Activated naive CD4-positive, alpha-beta T cell treated with anti-CD3 and anti-CD28 coated beads, Interleukin-2, amount 50 U/mL, for 24 hours (primary cell): ENCODE measurements around the gene ANTXRL.
"Not testable (repeated sequence)": the region's sequence is repeated elsewhere in the genome, so short reads cannot be mapped to it uniquely, and the experiment has no call there.

Source experiments
- H3K27ac Mint-ChIP-seq: one replicate; pipeline ENCODE4 v1.8.0; 2021; ENCODE audit warnings: mild to moderate bottlenecking, mixed read lengths
- H3K27me3 Mint-ChIP-seq: one replicate; pipeline ENCODE4 v1.8.0; 2021; ENCODE audit warnings: mixed read lengths
- H3K36me3 Mint-ChIP-seq: one replicate; pipeline ENCODE4 v1.8.0; 2021; ENCODE audit warnings: mixed read lengths
- H3K4me1 Mint-ChIP-seq: one replicate; pipeline ENCODE4 v1.8.0; 2021; ENCODE audit warnings: mixed read lengths
- H3K4me3 Mint-ChIP-seq: one replicate; pipeline ENCODE4 v1.8.0; 2021; ENCODE audit warnings: mild to moderate bottlenecking, mixed read lengths
- H3K9me3 Mint-ChIP-seq: one replicate; pipeline ENCODE4 v1.8.0; 2021; ENCODE audit warnings: mixed read lengths

Gene ANTXRL

GRCh38 chr10:46367666-46368240 is 81.0 kb downstream of the ANTXRL start:
- H3K9me3 Mint-ChIP-seq, H3K4me3 Mint-ChIP-seq, H3K4me1 Mint-ChIP-seq, H3K27me3 Mint-ChIP-seq, H3K36me3 Mint-ChIP-seq, H3K27ac Mint-ChIP-seq: not testable (repeated sequence)

GRCh38 chr10:46368956-46369355 is 82.2 kb downstream of the ANTXRL start:
- H3K9me3 Mint-ChIP-seq, H3K4me3 Mint-ChIP-seq, H3K36me3 Mint-ChIP-seq, H3K4me1 Mint-ChIP-seq, H3K27ac Mint-ChIP-seq, H3K27me3 Mint-ChIP-seq: not testable (repeated sequence)

- not testable (repeated sequence) for H3K27ac Mint-ChIP-seq, H3K36me3 Mint-ChIP-seq, H3K27me3 Mint-ChIP-seq, H3K4me1 Mint-ChIP-seq, H3K9me3 Mint-ChIP-seq, H3K4me3 Mint-ChIP-seq
These were observed 87.6 kb downstream of the ANTXRL start for GRCh38 chr10:46374410-46374809.

- H3K36me3 Mint-ChIP-seq, H3K4me3 Mint-ChIP-seq, H3K9me3 Mint-ChIP-seq, H3K27me3 Mint-ChIP-seq, H3K27ac Mint-ChIP-seq, H3K4me1 Mint-ChIP-seq: not testable (repeated sequence)
These were observed 88.6 kb downstream of the ANTXRL start, which contains the start of gene ANXA8L1 for GRCh38 chr10:46375406-46375805. Gene ANXA8L1, plus strand, starts transcription at chr10:46375776. Its CDS starts 76 bp downstream, at chr10:46375852.

GRCh38 chr10:46377022-46377421 is 90.2 kb downstream of the ANTXRL start:
- not testable (repeated sequence) for H3K27ac Mint-ChIP-seq, H3K27me3 Mint-ChIP-seq, H3K9me3 Mint-ChIP-seq, H3K4me1 Mint-ChIP-seq, H3K36me3 Mint-ChIP-seq, H3K4me3 Mint-ChIP-seq

GRCh38 chr10:46377651-46378050 is 90.9 kb downstream of the ANTXRL start:
- not testable (repeated sequence) for H3K4me1 Mint-ChIP-seq, H3K36me3 Mint-ChIP-seq, H3K9me3 Mint-ChIP-seq, H3K27me3 Mint-ChIP-seq, H3K4me3 Mint-ChIP-seq, H3K27ac Mint-ChIP-seq

GRCh38 chr10:46378108-46378507 is 91.3 kb downstream of the ANTXRL start:
- not testable (repeated sequence) for H3K27ac Mint-ChIP-seq, H3K4me3 Mint-ChIP-seq, H3K36me3 Mint-ChIP-seq, H3K9me3 Mint-ChIP-seq, H3K4me1 Mint-ChIP-seq, H3K27me3 Mint-ChIP-seq

GRCh38 chr10:46379233-46379848 is 92.5 kb downstream of the ANTXRL start:
- H3K36me3 Mint-ChIP-seq, result not testable (repeated sequence)

More at GRCh38 chr10:46379233-46379848, 92.5 kb downstream of the ANTXRL start:
- H3K9me3 Mint-ChIP-seq, H3K27me3 Mint-ChIP-seq, H3K4me1 Mint-ChIP-seq, H3K4me3 Mint-ChIP-seq, H3K27ac Mint-ChIP-seq: not testable (repeated sequence)
